Measurements from ENCODE around the gene CLASP1. TPM values are rescaled to one million over a fixed set of nuclear protein-coding genes. Genes with fewer than 3 reads are reported as not detected.

Gene CLASP1
- total and polyA plus RNA-seq, 12 donors, result 10.1 to 90.6 (median 71.7) TPM

GRCh38 chr2:121489911-121490583, 159.2 kb downstream of the CLASP1 start:
- ATAC-seq (peak in 1 of 8 donors; percentile 54), DNase-seq (no peak)
- H3K27ac ChIP-seq, result no peak overlapping the region
- WGBS, 2 donors, result 61 to 66% methylated on average over 2 of the region's 2 CpGs
- peaks cover 0 to 12% (median 2%) of the 10 kb centered on the region in 9 donors for H3K36me3 ChIP-seq
- intact Hi-C loops (cut with DNase I), result loop anchor here in 2 of 10 donors (5.0 to 10.0 kb wide), 2 partner anchors 37 to 295 kb away; no protein-coding TSS in a partner anchor
- H3K27me3 ChIP-seq, result no peaks in the 10 kb centered on the region
- H3K9me3 ChIP-seq, result no peaks in the 10 kb centered on the region
- H3K4me1 ChIP-seq, result peaks cover 3 to 84% (median 33%) of the 10 kb centered on the region in 9 donors
- no peak for TF ChIP-seq CTCF (IDR thresholded peaks at IDR 0.05)
- no peak overlapping the region for H3K4me3 ChIP-seq

- no peaks in the 10 kb centered on the region for H3K9me3 ChIP-seq
- peaks cover 0 to 4% (median 0%) of the 10 kb centered on the region in 9 donors for H3K36me3 ChIP-seq
- DNase-seq, result no peak
- intact Hi-C loops (cut with DNase I), result loop anchor here in 1 of 10 donors (10.0 kb wide), 1 partner anchor 294 kb away; no protein-coding TSS in a partner anchor
- TF ChIP-seq CTCF (IDR thresholded peaks at IDR 0.05), result no peak
- H3K4me3 ChIP-seq, result no peak overlapping the region
- 75 to 84% methylated on average over 1 of the region's 1 CpG for WGBS, 2 donors
- no peaks in the 10 kb centered on the region for H3K27me3 ChIP-seq
- peak in 2 of 8 donors; percentile 29 to 51 for ATAC-seq
- H3K4me1 ChIP-seq, result peaks cover 3 to 87% (median 36%) of the 10 kb centered on the region in 9 donors
- no peak overlapping the region for H3K27ac ChIP-seq
Observed at GRCh38 chr2:121489284-121489683, 160.0 kb downstream of the CLASP1 start.

GRCh38 chr2:121486191-121486790, 163.0 kb downstream of the CLASP1 start:
- ATAC-seq (no peak), DNase-seq (no peak)
- Histone ChIP-seq H3K27ac (no peak overlapping the region), H3K4me1 (peaks cover 3 to 90% (median 30%) of the 10 kb centered on the region in 9 donors), H3K27me3 (no peaks in the 10 kb centered on the region), H3K4me3 (no peak overlapping the region), H3K36me3 (peaks cover 0 to 7% (median 0%) of the 10 kb centered on the region in 9 donors), H3K9me3 (no peaks in the 10 kb centered on the region)
- no peak for TF ChIP-seq CTCF (IDR thresholded peaks at IDR 0.05)
- intact Hi-C loops (cut with DNase I), result loop anchor here in 1 of 10 donors (10.0 kb wide), 1 partner anchor 291 kb away; no protein-coding TSS in a partner anchor

- no peak for DNase-seq
- no peak for ATAC-seq
- Histone ChIP-seq H3K9me3 (no peaks in the 10 kb centered on the region), H3K4me1 (peaks cover 10 to 90% (median 36%) of the 10 kb centered on the region in 9 donors), H3K4me3 (no peak overlapping the region), H3K36me3 (peaks cover 0 to 7% (median 0%) of the 10 kb centered on the region in 9 donors), H3K27me3 (no peaks in the 10 kb centered on the region), H3K27ac (no peak overlapping the region)
- intact Hi-C loops (cut with DNase I), result loop anchor here in 1 of 10 donors (10.0 kb wide), 1 partner anchor 290 kb away; no protein-coding TSS in a partner anchor
- no peak for TF ChIP-seq CTCF (IDR thresholded peaks at IDR 0.05)
Observed at GRCh38 chr2:121485039-121485438, 164.2 kb downstream of the CLASP1 start.
